ENCODE measurements around the gene DDX54. TPM values are rescaled to one million over a fixed set of nuclear protein-coding genes. Genes with fewer than 3 reads are reported as not detected.

The DDX54 gene
- total and polyA plus RNA-seq, 5 experiments from 2014 or later: 17.9 to 81.8 (median 38.2) TPM

- no peak overlapping the region for H3K4me3 Mint-ChIP-seq
- H3K36me3 Mint-ChIP-seq: peaks cover 5 to 32% (median 8%) of the 10 kb centered on the region in 3 donors
- DNase-seq (no peak), ATAC-seq (no peak)
- H3K4me1 Mint-ChIP-seq: peaks cover 16 to 61% (median 50%) of the 10 kb centered on the region in 4 donors
- H3K27ac Mint-ChIP-seq: peak overlapping the region in 1 of 10 donors; percentile 32
- no peaks in the 10 kb centered on the region for H3K9me3 Mint-ChIP-seq
- no peaks in the 10 kb centered on the region for H3K27me3 Mint-ChIP-seq
- POLR2A ChIA-PET: interaction anchor here (0.7 to 1.6 kb wide), 2 partner anchors 11 to 40 kb away, joined by 3 read pairs; no protein-coding TSS in a partner anchor
Observed at GRCh38 chr12:113226696-113227568, 41.7 kb upstream of the DDX54 start.

GRCh38 chr12:113224955-113225354, 39.7 kb upstream of the DDX54 start:
- H3K36me3 Mint-ChIP-seq: peaks cover 2 to 23% (median 5%) of the 10 kb centered on the region in 3 donors
- H3K27ac Mint-ChIP-seq: peak overlapping the region in 1 of 10 donors; percentile 19
- peaks cover 17 to 56% (median 50%) of the 10 kb centered on the region in 4 donors for H3K4me1 Mint-ChIP-seq
- no peaks in the 10 kb centered on the region for H3K27me3 Mint-ChIP-seq
- POLR2A ChIA-PET: interaction anchor here (0.5 to 5.1 kb wide), 2 partner anchors 6 to 30 kb away, joined by 4 to 46 read pairs; no protein-coding TSS in a partner anchor
- H3K4me3 Mint-ChIP-seq: no peak overlapping the region
- ATAC-seq (no peak), DNase-seq (no peak)
- no peaks in the 10 kb centered on the region for H3K9me3 Mint-ChIP-seq

GRCh38 chr12:113222730-113223531, 37.7 kb upstream of the DDX54 start:
- H3K4me1 Mint-ChIP-seq: peaks cover 15 to 39% (median 32%) of the 10 kb centered on the region in 4 donors
- POLR2A ChIA-PET: interaction anchor here (0.6 to 5.1 kb wide), 12 partner anchors 8 to 112 kb away, joined by 3 to 46 read pairs (median 3); partner anchors contain the start of genes DDX54, RITA1 and SLC8B1
- H3K36me3 Mint-ChIP-seq: peaks cover 0 to 10% (median 3%) of the 10 kb centered on the region in 3 donors
- H3K27me3 Mint-ChIP-seq: no peaks in the 10 kb centered on the region
- H3K9me3 Mint-ChIP-seq: no peaks in the 10 kb centered on the region
- peak overlapping the region; percentile 4 to 96 (median 93) for H3K27ac Mint-ChIP-seq
- H3K4me3 Mint-ChIP-seq: peak overlapping the region; percentile 85 to 95 (median 92)
- no peak for ATAC-seq
- peak in 3 of 10 donors; percentile 33 to 34 (median 34) for DNase-seq

GRCh38 chr12:113221997-113222729, 36.9 kb upstream of the DDX54 start:
- H3K4me3 Mint-ChIP-seq: peak overlapping the region; percentile 85 to 95 (median 92)
- peak overlapping the region; percentile 88 to 96 (median 93) for H3K27ac Mint-ChIP-seq
- peaks cover 18 to 42% (median 38%) of the 10 kb centered on the region in 4 donors for H3K4me1 Mint-ChIP-seq
- DNase-seq: peak in 5 of 10 donors; percentile 16 to 27 (median 20)
- no peaks in the 10 kb centered on the region for H3K27me3 Mint-ChIP-seq
- H3K36me3 Mint-ChIP-seq: peaks cover 0 to 4% (median 0%) of the 10 kb centered on the region in 3 donors
- ATAC-seq: no peak
- no peaks in the 10 kb centered on the region for H3K9me3 Mint-ChIP-seq
- POLR2A ChIA-PET: interaction anchor here (0.6 to 5.1 kb wide), 11 partner anchors 9 to 112 kb away, joined by 3 to 46 read pairs (median 3); partner anchors contain the start of genes DDX54, RITA1 and SLC8B1

GRCh38 chr12:113221181-113221996, 36.1 kb upstream of the DDX54 start, which contains the start of gene TPCN1:
TPCN1 (plus strand) TSS chr12:113221464; CDS start chr12:113226853, 5,389 bp downstream.
- POLR2A ChIA-PET: interaction anchor here (0.6 to 5.1 kb wide), 10 partner anchors 10 to 1078 kb away, joined by 3 to 46 read pairs (median 8); partner anchors contain the start of genes DDX54, OAS2, RITA1 and SLC8B1
- no peaks in the 10 kb centered on the region for H3K9me3 Mint-ChIP-seq
- H3K27ac Mint-ChIP-seq: peak within 1 kb of the TSS; percentile 88 to 96 (median 94)
- H3K4me3 Mint-ChIP-seq: peak within 1 kb of the TSS; percentile 85 to 95 (median 92)
- H3K36me3 Mint-ChIP-seq: no peaks in the 10 kb centered on the region
- peaks cover 20 to 43% (median 41%) of the 10 kb centered on the region in 4 donors for H3K4me1 Mint-ChIP-seq
- no peaks in the 10 kb centered on the region for H3K27me3 Mint-ChIP-seq
- peak; percentile 93 to 95 for ATAC-seq
- DNase-seq: peak; percentile 95 to 99 (median 98)

GRCh38 chr12:113220593-113221180, 35.4 kb upstream of the DDX54 start:
- no peak for ATAC-seq
- no peaks in the 10 kb centered on the region for H3K9me3 Mint-ChIP-seq
- peak overlapping the region; percentile 85 to 95 (median 92) for H3K4me3 Mint-ChIP-seq
- H3K27me3 Mint-ChIP-seq: no peaks in the 10 kb centered on the region
- DNase-seq: no peak
- POLR2A ChIA-PET: interaction anchor here (1.0 to 5.1 kb wide), 5 partner anchors 10 to 242 kb away, joined by 3 to 46 read pairs (median 19); partner anchors contain the start of genes DDX54, OAS2 and RITA1
- H3K27ac Mint-ChIP-seq: peak overlapping the region; percentile 85 to 96 (median 92)
- no peaks in the 10 kb centered on the region for H3K36me3 Mint-ChIP-seq
- H3K4me1 Mint-ChIP-seq: peaks cover 20 to 46% (median 42%) of the 10 kb centered on the region in 4 donors

GRCh38 chr12:113216027-113216426, 30.7 kb upstream of the DDX54 start:
- POLR2A ChIA-PET: interaction anchor here (0.7 kb wide), 1 partner anchor 13 kb away, joined by 3 read pairs; no protein-coding TSS in a partner anchor

GRCh38 chr12:113214895-113215400, 29.7 kb upstream of the DDX54 start:
- H3K27ac Mint-ChIP-seq: peak overlapping the region in 2 of 10 donors; percentile 6 to 38
- H3K9me3 Mint-ChIP-seq: no peaks in the 10 kb centered on the region
- no peak for DNase-seq
- ATAC-seq: no peak
- no peaks in the 10 kb centered on the region for H3K27me3 Mint-ChIP-seq
- no peak overlapping the region for H3K4me3 Mint-ChIP-seq
- H3K4me1 Mint-ChIP-seq: peaks cover 9 to 38% (median 28%) of the 10 kb centered on the region in 4 donors
- POLR2A ChIA-PET: no interaction called here
- H3K36me3 Mint-ChIP-seq: no peaks in the 10 kb centered on the region

More at GRCh38 chr12:113216027-113216426, 30.7 kb upstream of the DDX54 start:
- Mint-ChIP-seq H3K4me3 (no peak overlapping the region), H3K4me1 (peaks cover 8 to 40% (median 26%) of the 10 kb centered on the region in 4 donors), H3K36me3 (no peaks in the 10 kb centered on the region), H3K9me3 (no peaks in the 10 kb centered on the region), H3K27me3 (no peaks in the 10 kb centered on the region), H3K27ac (no peak overlapping the region)
- ATAC-seq (no peak), DNase-seq (no peak)

- POLR2A ChIA-PET: interaction anchor here (0.6 to 1.4 kb wide), 3 partner anchors 8 to 46 kb away, joined by 3 to 4 read pairs (median 3); no protein-coding TSS in a partner anchor
- Mint-ChIP-seq H3K27ac (peak overlapping the region in 5 of 10 donors; percentile 14 to 84 (median 36)), H3K36me3 (no peaks in the 10 kb centered on the region), H3K4me1 (peaks cover 22 to 62% (median 41%) of the 10 kb centered on the region in 4 donors), H3K4me3 (no peak overlapping the region), H3K27me3 (no peaks in the 10 kb centered on the region), H3K9me3 (no peaks in the 10 kb centered on the region)
- no peak for ATAC-seq
- DNase-seq: no peak
Observed at GRCh38 chr12:113211160-113211559, 25.9 kb upstream of the DDX54 start.

Measured in naive thymus-derived CD8-positive, alpha-beta T cell (primary cell).